ENCODE results near the gene NCKAP5.

GRCh38 chr2:132911726-132912724 lies 656.2 kb downstream of the NCKAP5 start:
- no peak for TF ChIP-seq CTCF (IDR thresholded peaks at IDR 0.05; ENCODE audit: insufficient read depth, low read length)
- TF ChIP-seq POLR2AphosphoS5 (IDR thresholded peaks at IDR 0.05; ENCODE audit: low read depth) = no peak
- TF ChIP-seq REST (IDR thresholded peaks at IDR 0.05; ENCODE audit: insufficient replicate concordance, low read depth) = no peak
- TF ChIP-seq SPI1 (IDR thresholded peaks at IDR 0.05; ENCODE audit: borderline replicate concordance, low read depth) = no peak
- no peak for TF ChIP-seq GABPA (IDR thresholded peaks at IDR 0.05; ENCODE audit: low read depth)

Measured in HL-60 (cell line).